ENCODE results near the gene WWOX. TPM values are rescaled to one million over a fixed set of nuclear protein-coding genes. Genes with fewer than 3 reads are reported as not detected.

WWOX gene
- total RNA-seq, 1 donor from 2014 or later: 18.6 TPM

GRCh38 chr16:78655331-78656113 lies 556.1 kb downstream of the WWOX start:
- Mint-ChIP-seq H3K27me3 (ENCODE audit: unreplicated experiment) (peaks cover 2% of the 10 kb centered on the region), H3K9me3 (ENCODE audit: unreplicated experiment) (no peaks in the 10 kb centered on the region), H3K36me3 (ENCODE audit: low read depth, unreplicated experiment) (no peaks in the 10 kb centered on the region), H3K4me1 (ENCODE audit: unreplicated experiment) (peaks cover 20% of the 10 kb centered on the region), H3K27ac (ENCODE audit: unreplicated experiment) (no peak overlapping the region), H3K4me3 (ENCODE audit: unreplicated experiment) (no peak overlapping the region)
- no peak for TF ChIP-seq CTCF (IDR thresholded peaks at IDR 0.05; ENCODE audit: unreplicated experiment)
- no peak for DNase-seq (ENCODE audit: low spot score)

- DNase-seq (ENCODE audit: low spot score): no peak
- peaks cover 2% of the 10 kb centered on the region for H3K27me3 Mint-ChIP-seq (ENCODE audit: unreplicated experiment)
- TF ChIP-seq CTCF (IDR thresholded peaks at IDR 0.05; ENCODE audit: unreplicated experiment): no peak
- peaks cover 24% of the 10 kb centered on the region for H3K4me1 Mint-ChIP-seq (ENCODE audit: unreplicated experiment)
- no peaks in the 10 kb centered on the region for H3K36me3 Mint-ChIP-seq (ENCODE audit: low read depth, unreplicated experiment)
- H3K27ac Mint-ChIP-seq (ENCODE audit: unreplicated experiment): no peak overlapping the region
- no peak overlapping the region for H3K4me3 Mint-ChIP-seq (ENCODE audit: unreplicated experiment)
- H3K9me3 Mint-ChIP-seq (ENCODE audit: unreplicated experiment): no peaks in the 10 kb centered on the region
Measured at GRCh38 chr16:78656887-78657286, 557.4 kb downstream of the WWOX start.

- Mint-ChIP-seq H3K4me3 (ENCODE audit: unreplicated experiment) (no peak overlapping the region), H3K27ac (ENCODE audit: unreplicated experiment) (no peak overlapping the region), H3K36me3 (ENCODE audit: low read depth, unreplicated experiment) (no peaks in the 10 kb centered on the region), H3K4me1 (ENCODE audit: unreplicated experiment) (peaks cover 24% of the 10 kb centered on the region), H3K27me3 (ENCODE audit: unreplicated experiment) (peaks cover 2% of the 10 kb centered on the region), H3K9me3 (ENCODE audit: unreplicated experiment) (no peaks in the 10 kb centered on the region)
- no peak for TF ChIP-seq CTCF (IDR thresholded peaks at IDR 0.05; ENCODE audit: unreplicated experiment)
- DNase-seq (ENCODE audit: low spot score): no peak
Measured at GRCh38 chr16:78659216-78659615, 559.8 kb downstream of the WWOX start.

DNA sequence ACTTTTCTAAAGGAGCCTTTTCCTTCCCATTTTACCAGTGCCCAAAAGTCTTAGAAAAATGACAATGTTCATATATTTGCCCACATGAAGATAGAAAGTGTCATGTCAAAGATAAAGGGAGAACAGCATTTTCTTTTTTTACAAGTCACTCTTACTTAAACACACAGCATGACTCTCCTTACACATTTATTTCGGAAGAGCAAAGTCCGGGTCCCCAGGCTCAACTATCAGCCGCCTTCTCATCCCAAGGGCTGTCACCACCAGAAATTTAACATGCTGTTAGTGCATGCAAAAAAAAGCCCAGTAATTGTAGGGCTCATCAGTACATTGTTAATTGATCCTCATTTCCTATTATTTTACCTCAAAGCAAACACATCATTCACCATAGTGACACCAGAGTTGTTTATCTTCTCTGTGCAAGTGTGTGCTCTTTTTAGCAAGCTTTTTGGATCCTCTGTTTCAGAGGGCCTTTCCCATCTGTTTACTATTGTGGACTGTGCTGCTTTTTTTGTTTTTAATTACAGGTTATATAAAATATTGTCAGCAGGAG lies 560.3 kb downstream of the WWOX start:
- Mint-ChIP-seq H3K4me1 (ENCODE audit: unreplicated experiment) (peaks cover 24% of the 10 kb centered on the region), H3K4me3 (ENCODE audit: unreplicated experiment) (no peak overlapping the region), H3K27me3 (ENCODE audit: unreplicated experiment) (peaks cover 2% of the 10 kb centered on the region), H3K9me3 (ENCODE audit: unreplicated experiment) (no peaks in the 10 kb centered on the region), H3K36me3 (ENCODE audit: low read depth, unreplicated experiment) (no peaks in the 10 kb centered on the region), H3K27ac (ENCODE audit: unreplicated experiment) (no peak overlapping the region)
- TF ChIP-seq CTCF (IDR thresholded peaks at IDR 0.05; ENCODE audit: unreplicated experiment): no peak
- no peak for DNase-seq (ENCODE audit: low spot score)

- Mint-ChIP-seq H3K36me3 (ENCODE audit: low read depth, unreplicated experiment) (no peaks in the 10 kb centered on the region), H3K4me3 (ENCODE audit: unreplicated experiment) (no peak overlapping the region), H3K27me3 (ENCODE audit: unreplicated experiment) (peaks cover 2% of the 10 kb centered on the region), H3K9me3 (ENCODE audit: unreplicated experiment) (no peaks in the 10 kb centered on the region), H3K27ac (ENCODE audit: unreplicated experiment) (no peak overlapping the region), H3K4me1 (ENCODE audit: unreplicated experiment) (peaks cover 22% of the 10 kb centered on the region)
- no peak for DNase-seq (ENCODE audit: low spot score)
- TF ChIP-seq CTCF (IDR thresholded peaks at IDR 0.05; ENCODE audit: unreplicated experiment): no peak
Measured at GRCh38 chr16:78660795-78661194, 561.3 kb downstream of the WWOX start.
